CD14-positive monocyte (primary cell): ENCODE results near the gene TIAM2. TPM values are rescaled to one million over a fixed set of nuclear protein-coding genes. Genes with fewer than 3 reads are reported as not detected.

Experiments used
- DNase-seq, 3 donors: peaks; one replicate each; pipeline ENCODE4 v3.0.0-alpha.2; 2011 to 2022
- H2AFZ ChIP-seq: 2 replicates; pipeline ENCODE4 v1.6.0; 2012; ENCODE audit warnings: mild to moderate bottlenecking, low read depth, low read length, inconsistent platforms; ENCODE audit not compliant: insufficient read depth, poor library complexity, severe bottlenecking
- H3K27ac ChIP-seq, 2 donors: 1 replicate in 1 of 2; 2 replicates in 1 of 2; pipeline ENCODE4 v1.5.1; 2012 to 2013; ENCODE audit warnings: low read length in 2 of 2, control low read depth in 1 of 2, inconsistent platforms in 1 of 2, low read depth in 1 of 2, mild to moderate bottlenecking in 1 of 2
- H3K27me3 ChIP-seq, 2 donors: one replicate each; pipeline versions ENCODE4 v1.6.0 to v1.6.1; 2011 to 2013; ENCODE audit warnings: low read length in 2 of 2; ENCODE audit not compliant: control insufficient read depth in 2 of 2, insufficient read depth in 2 of 2
- H3K36me3 ChIP-seq, 2 donors: replicated peaks in 1 of 2; 1 replicate in 1 of 2; 2 replicates in 1 of 2; pipeline versions ENCODE4 v1.5.1 to v1.6.1; 2012 to 2013; ENCODE audit warnings: low read length in 2 of 2, control low read depth in 1 of 2, inconsistent platforms in 1 of 2, mild to moderate bottlenecking in 1 of 2; ENCODE audit not compliant: insufficient read depth in 2 of 2, control insufficient read depth in 1 of 2
- H3K4me1 ChIP-seq, 2 donors: 1 replicate in 1 of 2; 2 replicates in 1 of 2; pipeline versions ENCODE4 v1.5.1 to v1.6.1; 2012 to 2013; ENCODE audit warnings: low read length in 2 of 2, control low read depth in 1 of 2, inconsistent platforms in 1 of 2, mild to moderate bottlenecking in 1 of 2, moderate library complexity in 1 of 2; ENCODE audit not compliant: insufficient read depth in 2 of 2, control insufficient read depth in 1 of 2
- H3K4me2 ChIP-seq: replicated peaks from 2 replicates; pipeline ENCODE3; 2012; ENCODE audit warnings: low read length, moderate library complexity, mild to moderate bottlenecking; ENCODE audit not compliant: poor library complexity, severe bottlenecking; ENCODE audit errors: extremely low read depth
- H3K4me3 ChIP-seq, 3 experiments: fragments of 200-600 bp in 1 of 3; sonication (generic) in 1 of 3; replicated peaks in 1 of 3; 1 replicate in 2 of 3; 2 replicates in 1 of 3; pipeline ENCODE4 v1.5.1; 2011 to 2013; ENCODE audit warnings: low read length in 3 of 3, mild to moderate bottlenecking in 3 of 3, control low read depth in 2 of 3, low read depth in 2 of 3, inconsistent platforms in 1 of 3, moderate library complexity in 1 of 3
- H3K79me2 ChIP-seq: 2 replicates; pipeline ENCODE4 v1.6.0; 2012; ENCODE audit warnings: mild to moderate bottlenecking, control low read depth, inconsistent platforms, low read length, moderate library complexity; ENCODE audit not compliant: insufficient read depth
- H3K9ac ChIP-seq: 2 replicates; pipeline ENCODE4 v1.6.0; 2017; ENCODE audit warnings: low read length, mild to moderate bottlenecking; ENCODE audit not compliant: insufficient read depth, poor library complexity, severe bottlenecking
- H3K9me3 ChIP-seq, 2 donors: replicated peaks in 1 of 2; 1 replicate in 1 of 2; 2 replicates in 1 of 2; pipeline versions ENCODE4 v1.5.1 to v1.6.1; 2012 to 2013; ENCODE audit warnings: low read length in 2 of 2, control low read depth in 1 of 2; ENCODE audit not compliant: control insufficient read depth in 1 of 2, insufficient read depth in 1 of 2
- H4K20me1 ChIP-seq: 2 replicates; pipeline ENCODE4 v1.6.0; 2012; ENCODE audit warnings: mild to moderate bottlenecking, low read length, control low read depth, moderate library complexity; ENCODE audit not compliant: insufficient read depth
- H3K27ac Mint-ChIP-seq, 7 donors: one replicate each; pipeline ENCODE4 v1.8.0; 2020; ENCODE audit warnings: mild to moderate bottlenecking in 7 of 7, mixed read lengths in 7 of 7, moderate library complexity in 6 of 7, inconsistent platforms in 2 of 7
- H3K27me3 Mint-ChIP-seq, 3 donors: one replicate each; pipeline ENCODE4 v1.8.0; 2021 to 2022; ENCODE audit warnings: low read depth in 3 of 3, mild to moderate bottlenecking in 3 of 3, mixed read lengths in 3 of 3, moderate library complexity in 3 of 3, inconsistent platforms in 1 of 3
- H3K36me3 Mint-ChIP-seq, 2 donors: one replicate each; pipeline ENCODE4 v1.8.0; 2020; ENCODE audit warnings: mixed read lengths in 2 of 2, inconsistent platforms in 1 of 2, mild to moderate bottlenecking in 1 of 2
- H3K4me1 Mint-ChIP-seq: one replicate; pipeline ENCODE4 v1.8.0; 2020; ENCODE audit warnings: mild to moderate bottlenecking, mixed read lengths
- H3K4me3 Mint-ChIP-seq, 2 donors: one replicate each; pipeline ENCODE4 v1.8.0; 2020; ENCODE audit warnings: mild to moderate bottlenecking in 2 of 2, mixed read lengths in 2 of 2, moderate library complexity in 1 of 2
- H3K9me3 Mint-ChIP-seq, 7 donors: one replicate each; pipeline ENCODE4 v1.8.0; 2020 to 2022; ENCODE audit warnings: mixed read lengths in 7 of 7, mild to moderate bottlenecking in 6 of 7, moderate library complexity in 6 of 7, inconsistent platforms in 2 of 7
- WGBS: methylation state at CpG from one replicate; pipeline ENCODE4 v1.1.5; 2013; ENCODE audit warnings: missing lambda C conversion rate; ENCODE audit not compliant: insufficient coverage; 5-methylcytosine and 5-hydroxymethylcytosine counted together
- intact Hi-C, 2 donors: fragments of 100-400 bp; cut with micrococcal nuclease; formaldehyde crosslinking; loops; one replicate each; pipeline versions ENCODE4 v1.15.0 to v1.15.1; 2023
- polyA plus RNA-seq, 3 donors: library from polyadenylated mRNA; depleted of rRNA in 1 of 3; unstranded in 2 of 3; stranded (reverse) in 1 of 3; fragments of 300-500 nt in 2 of 3; fragments of >200 nt in 1 of 3; fragmentation: Illumina TruSeq in 2 of 3; gene quantifications; 1 replicate in 2 of 3; 2 replicates in 1 of 3; pipeline ENCODE4 v1.2.3, GENCODE V29; 2012 to 2021
- TF ChIP-seq, protein P1 (sequence below): fragments of 200-600 bp; IDR thresholded peaks from one replicate; pipeline ENCODE4 v1.8.0; 2022; ENCODE audit warnings: antibody characterized with exemption, mild to moderate bottlenecking

Gene TIAM2
- polyA plus RNA-seq, 3 donors, result 0.25 to 4.2 (median 0.67) TPM

DNA sequence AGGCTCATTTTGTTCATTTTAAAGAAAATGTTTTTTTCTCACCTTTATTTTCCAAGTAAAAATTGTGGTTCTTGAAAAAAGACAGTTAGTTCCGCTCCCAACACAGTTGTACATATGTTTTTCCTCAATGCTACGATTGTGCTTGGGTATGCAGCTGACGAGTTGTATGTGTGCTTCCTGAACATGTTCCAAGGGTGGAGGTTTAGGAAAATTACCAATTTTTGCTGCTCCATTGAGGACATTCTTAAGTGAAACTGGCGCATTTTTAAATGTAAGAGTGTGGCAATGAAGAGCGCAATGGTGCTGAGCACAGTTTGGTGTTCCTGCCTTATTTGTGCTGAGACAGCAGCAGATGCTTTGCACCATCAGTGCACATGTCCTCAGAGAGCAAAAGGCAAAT, 198.4 kb downstream of the TIAM2 start:
- intact Hi-C loops, result no loop called here
- Mint-ChIP-seq H3K27ac (no peak overlapping the region), H3K4me3 (no peak overlapping the region), H3K36me3 (no peaks in the 10 kb centered on the region), H3K27me3 (peaks cover 2 to 3% (median 2%) of the 10 kb centered on the region in 3 donors), H3K4me1 (peaks cover 11% of the 10 kb centered on the region), H3K9me3 (peaks cover 0 to 15% (median 2%) of the 10 kb centered on the region in 7 donors)
- no peak overlapping the region for H3K4me2 ChIP-seq
- no peaks in the 10 kb centered on the region for H4K20me1 ChIP-seq
- TF ChIP-seq, protein P1, sequence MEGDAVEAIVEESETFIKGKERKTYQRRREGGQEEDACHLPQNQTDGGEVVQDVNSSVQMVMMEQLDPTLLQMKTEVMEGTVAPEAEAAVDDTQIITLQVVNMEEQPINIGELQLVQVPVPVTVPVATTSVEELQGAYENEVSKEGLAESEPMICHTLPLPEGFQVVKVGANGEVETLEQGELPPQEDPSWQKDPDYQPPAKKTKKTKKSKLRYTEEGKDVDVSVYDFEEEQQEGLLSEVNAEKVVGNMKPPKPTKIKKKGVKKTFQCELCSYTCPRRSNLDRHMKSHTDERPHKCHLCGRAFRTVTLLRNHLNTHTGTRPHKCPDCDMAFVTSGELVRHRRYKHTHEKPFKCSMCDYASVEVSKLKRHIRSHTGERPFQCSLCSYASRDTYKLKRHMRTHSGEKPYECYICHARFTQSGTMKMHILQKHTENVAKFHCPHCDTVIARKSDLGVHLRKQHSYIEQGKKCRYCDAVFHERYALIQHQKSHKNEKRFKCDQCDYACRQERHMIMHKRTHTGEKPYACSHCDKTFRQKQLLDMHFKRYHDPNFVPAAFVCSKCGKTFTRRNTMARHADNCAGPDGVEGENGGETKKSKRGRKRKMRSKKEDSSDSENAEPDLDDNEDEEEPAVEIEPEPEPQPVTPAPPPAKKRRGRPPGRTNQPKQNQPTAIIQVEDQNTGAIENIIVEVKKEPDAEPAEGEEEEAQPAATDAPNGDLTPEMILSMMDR, result no peak
- H3K9me3 ChIP-seq, result no peaks in the 10 kb centered on the region
- H3K27me3 ChIP-seq, result no peaks in the 10 kb centered on the region
- 97% methylated on average over 4 of the region's 5 CpGs for WGBS
- no peaks in the 10 kb centered on the region for H3K79me2 ChIP-seq
- no peak for DNase-seq
- no peak overlapping the region for H2AFZ ChIP-seq
- no peak overlapping the region for H3K4me3 ChIP-seq
- H3K36me3 ChIP-seq, result no peaks in the 10 kb centered on the region
- H3K27ac ChIP-seq, result no peak overlapping the region
- no peak overlapping the region for H3K9ac ChIP-seq
- H3K4me1 ChIP-seq, result peaks cover 2 to 4% of the 10 kb centered on the region in 2 donors

DNA sequence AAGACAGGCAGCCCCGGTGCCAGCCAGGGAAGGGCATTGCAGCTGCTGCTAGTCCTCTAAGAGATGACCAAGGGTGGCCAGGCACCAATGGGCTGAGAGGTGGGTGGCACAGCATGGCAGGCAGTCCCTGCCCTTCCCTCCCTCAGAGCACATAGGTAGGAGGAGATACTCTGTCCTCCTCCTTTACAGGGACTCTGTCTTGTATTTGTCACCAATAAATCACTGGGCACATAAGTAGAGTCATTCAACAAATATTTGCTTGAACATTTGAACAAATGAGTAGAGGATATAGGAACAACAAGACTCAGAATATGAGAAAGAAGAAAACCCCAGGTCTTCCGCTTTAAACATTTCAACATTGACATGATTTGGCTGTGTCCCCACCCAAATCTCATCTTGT, 199.3 kb downstream of the TIAM2 start:
- Histone ChIP-seq H3K27me3 (no peaks in the 10 kb centered on the region), H4K20me1 (no peaks in the 10 kb centered on the region), H3K9ac (no peak overlapping the region), H3K4me3 (no peak overlapping the region), H3K79me2 (no peaks in the 10 kb centered on the region), H2AFZ (no peak overlapping the region), H3K9me3 (no peaks in the 10 kb centered on the region), H3K4me2 (no peak overlapping the region), H3K27ac (no peak overlapping the region), H3K4me1 (peaks cover 0 to 2% of the 10 kb centered on the region in 2 donors), H3K36me3 (no peaks in the 10 kb centered on the region)
- Mint-ChIP-seq H3K36me3 (no peaks in the 10 kb centered on the region), H3K4me1 (peaks cover 4% of the 10 kb centered on the region), H3K27ac (no peak overlapping the region), H3K9me3 (peaks cover 0 to 15% (median 2%) of the 10 kb centered on the region in 7 donors), H3K4me3 (no peak overlapping the region), H3K27me3 (peaks cover 2 to 3% (median 2%) of the 10 kb centered on the region in 3 donors)
- intact Hi-C loops, result no loop called here
- DNase-seq, result no peak
- TF ChIP-seq, protein P1, result no peak
- WGBS, result 86% methylated on average over 1 of the region's 2 CpGs
